HepG2 (cell line): ENCODE data around the gene DAZAP1. TPM values are rescaled to one million over a fixed set of nuclear protein-coding genes. Genes with fewer than 3 reads are reported as not detected.

Source experiments
- AGO2 ChIP-seq: fragments of 200-400 bp; formaldehyde crosslinking; optimal IDR thresholded peaks from 2 replicates; pipeline ENCODE3; 2017; ENCODE audit warnings: mild to moderate bottlenecking, low read depth, low read length, moderate library complexity
- ARNT2 ChIP-seq: sonication (generic); formaldehyde crosslinking; IDR thresholded peaks from 2 replicates; pipeline ENCODE4 v1.8.0; 2022; ENCODE audit warnings: mild to moderate bottlenecking, low read depth, missing genetic modification reagents, moderate library complexity
- CREM ChIP-seq, 2 experiments: sonication (generic) in 1 of 2; formaldehyde crosslinking in 1 of 2; IDR thresholded peaks; 2 replicates each; pipeline versions ENCODE4 v1.4.0 to v1.6.1; 2016 to 2020; ENCODE audit warnings: antibody characterized with exemption in 1 of 2, mild to moderate bottlenecking in 1 of 2, missing genetic modification reagents in 1 of 2
- ELF4 ChIP-seq: sonication (generic); formaldehyde crosslinking; IDR thresholded peaks from 2 replicates; pipeline ENCODE4 v1.5.0; 2020; ENCODE audit warnings: missing genetic modification reagents, mild to moderate bottlenecking, moderate library complexity, borderline replicate concordance
- HNRNPH1 ChIP-seq: fragments of 200-400 bp; formaldehyde crosslinking; optimal IDR thresholded peaks from 2 replicates; pipeline ENCODE3; 2017; ENCODE audit warnings: mild to moderate bottlenecking, low read depth, low read length
- HNRNPL ChIP-seq: fragments of 200-400 bp; formaldehyde crosslinking; IDR thresholded peaks from 2 replicates; pipeline ENCODE4 v1.6.1; 2017; ENCODE audit warnings: mild to moderate bottlenecking, low read depth, low read length
- KDM2A ChIP-seq: sonication (generic); formaldehyde crosslinking; IDR thresholded peaks from 2 replicates; pipeline ENCODE4 v1.4.0; 2020; ENCODE audit warnings: low read depth, missing genetic modification reagents, borderline replicate concordance
- NFIB ChIP-seq: sonication (generic); formaldehyde crosslinking; IDR thresholded peaks from 2 replicates; pipeline ENCODE4 v1.9.0; 2021; ENCODE audit warnings: missing genetic modification reagents, mild to moderate bottlenecking, borderline replicate concordance
- NFIC ChIP-seq: IDR thresholded peaks from 2 replicates; pipeline ENCODE4 v1.6.1; 2012; ENCODE audit warnings: mild to moderate bottlenecking, low read length, inconsistent platforms
- NR2F2 ChIP-seq: IDR thresholded peaks from 2 replicates; pipeline ENCODE4 v1.6.1; 2012; ENCODE audit warnings: low read depth, inconsistent platforms, borderline replicate concordance
- PAF1 ChIP-seq: IDR thresholded peaks from 2 replicates; pipeline ENCODE4 v1.6.1; 2016; ENCODE audit warnings: missing genetic modification reagents, missing compliant biosample characterization
- PITX1 ChIP-seq: sonication (generic); formaldehyde crosslinking; IDR thresholded peaks from 2 replicates; pipeline ENCODE4 v1.5.1; 2020; ENCODE audit warnings: mild to moderate bottlenecking, missing genetic modification reagents
- USF2 ChIP-seq, 2 experiments: sonication (generic) in 1 of 2; formaldehyde crosslinking in 1 of 2; IDR thresholded peaks; 2 replicates each; pipeline versions ENCODE4 v1.5.1 to v1.6.1; 2011 to 2020; ENCODE audit warnings: borderline replicate concordance in 1 of 2, low read depth in 1 of 2, low read length in 1 of 2, mild to moderate bottlenecking in 1 of 2, missing genetic modification reagents in 1 of 2, moderate library complexity in 1 of 2
- ZNF10 ChIP-seq: sonication (generic); formaldehyde crosslinking; IDR thresholded peaks from 2 replicates; pipeline ENCODE4 v1.4.0; 2020; ENCODE audit warnings: mild to moderate bottlenecking, low read depth, missing genetic modification reagents, borderline replicate concordance
- ZNF282 ChIP-seq: fragments of 450-650 bp; IDR thresholded peaks from 2 replicates; pipeline ENCODE4 v1.6.1; 2018; ENCODE audit not compliant: partially characterized antibody
- ZNF530 ChIP-seq: sonication (generic); formaldehyde crosslinking; IDR thresholded peaks from 2 replicates; pipeline ENCODE4 v1.5.0; 2020; ENCODE audit warnings: low read depth, mild to moderate bottlenecking, missing genetic modification reagents
- polyA plus RNA-seq, 8 experiments: library from polyadenylated mRNA; depleted of rRNA in 3 of 8; stranded (reverse) in 7 of 8; unstranded in 1 of 8; fragments of >200 nt; fragmentation: Illumina TruSeq in 4 of 8; extraction: Trizol in 4 of 8; gene quantifications; 2 replicates each; pipeline versions ENCODE4 v1.2.1 to v1.2.3, GENCODE V29; 2011 to 2016; ENCODE audit warnings: low read depth in 4 of 8, missing spikeins in 1 of 8, mixed read lengths in 1 of 8; ENCODE audit not compliant: insufficient read depth in 1 of 8
- total RNA-seq, 5 experiments: library from RNA; depleted of rRNA; stranded (reverse); fragments of >200 nt; fragmentation: Illumina TruSeq; extraction: Trizol; gene quantifications; 2 replicates each; pipeline ENCODE4 v1.2.3, GENCODE V29; 2016; ENCODE audit warnings: low read depth in 1 of 5
- TF ChIP-seq, protein P1 (sequence below): sonication (generic); formaldehyde crosslinking; IDR thresholded peaks from 2 replicates; pipeline ENCODE4 v1.4.0; 2020; ENCODE audit warnings: mild to moderate bottlenecking, missing genetic modification reagents
- TF ChIP-seq, protein P2 (sequence below): IDR thresholded peaks from 2 replicates; pipeline ENCODE4 v1.4.0; 2020; ENCODE audit warnings: mild to moderate bottlenecking, missing genetic modification reagents
- TF ChIP-seq, protein P3 (sequence below): sonication (generic); formaldehyde crosslinking; IDR thresholded peaks from 2 replicates; pipeline ENCODE4 v1.5.0; 2020; ENCODE audit warnings: missing genetic modification reagents, mild to moderate bottlenecking, borderline replicate concordance
- TF ChIP-seq, protein P4 (sequence below): IDR thresholded peaks from 2 replicates; pipeline ENCODE4 v1.6.1; 2016; ENCODE audit warnings: control low read depth

Gene DAZAP1
- total and polyA plus RNA-seq, 2 of the 13 experiments (the other 11 are each of a cell fraction or from before 2014, with no cell fraction given), result 63.3 to 79.2 TPM

DNA sequence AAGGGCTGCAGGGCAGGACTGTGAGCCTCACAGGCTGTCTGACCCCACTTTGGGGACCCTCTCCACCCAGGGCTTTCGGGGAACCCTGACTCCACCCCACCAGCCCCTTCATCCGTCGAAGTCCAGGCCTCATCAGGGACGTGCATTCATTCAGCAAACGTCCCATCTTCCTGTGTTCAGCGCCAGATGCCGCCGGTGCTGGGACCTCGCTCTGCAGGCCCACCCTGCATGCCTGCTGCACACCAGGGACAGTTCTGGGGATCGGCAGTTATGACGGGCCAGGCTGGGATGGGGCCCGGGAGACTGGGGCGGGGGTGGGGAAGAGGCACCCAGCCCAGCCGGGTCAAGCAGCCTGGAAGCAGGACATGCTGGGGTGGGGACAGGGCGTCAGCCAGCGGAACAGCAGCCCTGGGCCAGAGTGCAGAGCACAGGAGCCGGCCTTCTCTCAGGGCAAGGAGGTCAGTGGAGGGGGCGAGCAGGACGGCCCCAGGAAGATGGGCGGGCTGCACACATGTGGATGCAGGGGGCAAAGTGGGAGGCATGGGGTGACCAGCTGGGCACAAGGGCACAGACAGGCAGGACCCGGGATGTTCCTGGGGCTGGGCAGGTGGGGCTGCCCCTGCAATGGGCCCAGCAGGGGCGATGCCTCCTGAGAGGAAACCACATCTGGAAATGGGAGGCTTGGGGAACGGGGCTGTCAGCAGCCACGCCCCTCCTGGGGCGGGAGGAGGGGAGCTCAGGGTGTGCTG is 11.2 kb upstream of the DAZAP1 start (continued):
- TF ChIP-seq NFIB (CRISPR knock-in tag) (no peak), HNRNPL (0 out of 2 replicates have a peak, but pooled peaks have one; percentile 22), PITX1 (peak; percentile 4; the same call in 1 of the 2 replicates), CREM (IDR thresholded peaks at IDR 0.05) (no peak), CREM (CRISPR knock-in tag; IDR thresholded peaks at IDR 0.05) (no peak), NR2F2 (no peak), NFIC (no peak), ARNT2 (CRISPR knock-in tag) (no peak), KDM2A (CRISPR knock-in tag) (peak; percentile 35; the same call in 1 of the 2 replicates), HNRNPH1 (peak; percentile 23), AGO2 (peak; percentile 29), ELF4 (CRISPR knock-in tag) (no peak), ZNF10 (no peak), ZNF530 (CRISPR knock-in tag) (no peak), PAF1 (CRISPR knock-in tag) (0 out of 2 replicates have a peak, but pooled peaks have one; percentile 14), USF2 (IDR thresholded peaks at IDR 0.05; ENCODE audit: low read depth, low read length) (no peak), USF2 (CRISPR knock-in tag; IDR thresholded peaks at IDR 0.05; ENCODE audit: borderline replicate concordance) (no peak), ZNF282 (no peak)
- TF ChIP-seq, protein P1, sequence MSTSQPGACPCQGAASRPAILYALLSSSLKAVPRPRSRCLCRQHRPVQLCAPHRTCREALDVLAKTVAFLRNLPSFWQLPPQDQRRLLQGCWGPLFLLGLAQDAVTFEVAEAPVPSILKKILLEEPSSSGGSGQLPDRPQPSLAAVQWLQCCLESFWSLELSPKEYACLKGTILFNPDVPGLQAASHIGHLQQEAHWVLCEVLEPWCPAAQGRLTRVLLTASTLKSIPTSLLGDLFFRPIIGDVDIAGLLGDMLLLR, result no peak
- TF ChIP-seq, protein P2, sequence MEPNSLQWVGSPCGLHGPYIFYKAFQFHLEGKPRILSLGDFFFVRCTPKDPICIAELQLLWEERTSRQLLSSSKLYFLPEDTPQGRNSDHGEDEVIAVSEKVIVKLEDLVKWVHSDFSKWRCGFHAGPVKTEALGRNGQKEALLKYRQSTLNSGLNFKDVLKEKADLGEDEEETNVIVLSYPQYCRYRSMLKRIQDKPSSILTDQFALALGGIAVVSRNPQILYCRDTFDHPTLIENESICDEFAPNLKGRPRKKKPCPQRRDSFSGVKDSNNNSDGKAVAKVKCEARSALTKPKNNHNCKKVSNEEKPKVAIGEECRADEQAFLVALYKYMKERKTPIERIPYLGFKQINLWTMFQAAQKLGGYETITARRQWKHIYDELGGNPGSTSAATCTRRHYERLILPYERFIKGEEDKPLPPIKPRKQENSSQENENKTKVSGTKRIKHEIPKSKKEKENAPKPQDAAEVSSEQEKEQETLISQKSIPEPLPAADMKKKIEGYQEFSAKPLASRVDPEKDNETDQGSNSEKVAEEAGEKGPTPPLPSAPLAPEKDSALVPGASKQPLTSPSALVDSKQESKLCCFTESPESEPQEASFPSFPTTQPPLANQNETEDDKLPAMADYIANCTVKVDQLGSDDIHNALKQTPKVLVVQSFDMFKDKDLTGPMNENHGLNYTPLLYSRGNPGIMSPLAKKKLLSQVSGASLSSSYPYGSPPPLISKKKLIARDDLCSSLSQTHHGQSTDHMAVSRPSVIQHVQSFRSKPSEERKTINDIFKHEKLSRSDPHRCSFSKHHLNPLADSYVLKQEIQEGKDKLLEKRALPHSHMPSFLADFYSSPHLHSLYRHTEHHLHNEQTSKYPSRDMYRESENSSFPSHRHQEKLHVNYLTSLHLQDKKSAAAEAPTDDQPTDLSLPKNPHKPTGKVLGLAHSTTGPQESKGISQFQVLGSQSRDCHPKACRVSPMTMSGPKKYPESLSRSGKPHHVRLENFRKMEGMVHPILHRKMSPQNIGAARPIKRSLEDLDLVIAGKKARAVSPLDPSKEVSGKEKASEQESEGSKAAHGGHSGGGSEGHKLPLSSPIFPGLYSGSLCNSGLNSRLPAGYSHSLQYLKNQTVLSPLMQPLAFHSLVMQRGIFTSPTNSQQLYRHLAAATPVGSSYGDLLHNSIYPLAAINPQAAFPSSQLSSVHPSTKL (CRISPR knock-in tag), result no peak
- TF ChIP-seq, protein P3, sequence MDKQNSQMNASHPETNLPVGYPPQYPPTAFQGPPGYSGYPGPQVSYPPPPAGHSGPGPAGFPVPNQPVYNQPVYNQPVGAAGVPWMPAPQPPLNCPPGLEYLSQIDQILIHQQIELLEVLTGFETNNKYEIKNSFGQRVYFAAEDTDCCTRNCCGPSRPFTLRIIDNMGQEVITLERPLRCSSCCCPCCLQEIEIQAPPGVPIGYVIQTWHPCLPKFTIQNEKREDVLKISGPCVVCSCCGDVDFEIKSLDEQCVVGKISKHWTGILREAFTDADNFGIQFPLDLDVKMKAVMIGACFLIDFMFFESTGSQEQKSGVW (CRISPR knock-in tag), result no peak
- TF ChIP-seq, protein P4, sequence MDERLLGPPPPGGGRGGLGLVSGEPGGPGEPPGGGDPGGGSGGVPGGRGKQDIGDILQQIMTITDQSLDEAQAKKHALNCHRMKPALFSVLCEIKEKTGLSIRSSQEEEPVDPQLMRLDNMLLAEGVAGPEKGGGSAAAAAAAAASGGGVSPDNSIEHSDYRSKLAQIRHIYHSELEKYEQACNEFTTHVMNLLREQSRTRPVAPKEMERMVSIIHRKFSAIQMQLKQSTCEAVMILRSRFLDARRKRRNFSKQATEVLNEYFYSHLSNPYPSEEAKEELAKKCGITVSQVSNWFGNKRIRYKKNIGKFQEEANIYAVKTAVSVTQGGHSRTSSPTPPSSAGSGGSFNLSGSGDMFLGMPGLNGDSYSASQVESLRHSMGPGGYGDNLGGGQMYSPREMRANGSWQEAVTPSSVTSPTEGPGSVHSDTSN (CRISPR knock-in tag), result no peak
